Heart right ventricle (tissue), 16 donors: Measurements from ENCODE around the gene OR10H4. TPM values are rescaled to one million over a fixed set of nuclear protein-coding genes. Genes with fewer than 3 reads are reported as not detected.

Source experiments
- ATAC-seq, 8 donors: fragments of 200-7000 bp; cut with Tn5 transposase; one replicate each; pipeline ENCODE4 v1.9.1; 2020; ENCODE audit warnings: mild to moderate bottlenecking in 8 of 8, moderate library complexity in 8 of 8, moderate number of reproducible peaks in 1 of 8
- DNase-seq, 2 donors: peaks; one replicate each; pipeline ENCODE4 v3.0.0-alpha.2; 2020
- H3K27ac ChIP-seq, 10 donors: fragments of 200-600 bp; sonication (generic) in 2 of 10; one replicate each; pipeline versions ENCODE4 v1.5.0 to v1.8.0; 2020 to 2022; ENCODE audit warnings: mild to moderate bottlenecking in 3 of 10
- H3K27me3 ChIP-seq, 7 donors: fragments of 200-600 bp; one replicate each; pipeline ENCODE4 v1.8.0; 2021 to 2022; ENCODE audit warnings: mild to moderate bottlenecking in 2 of 7
- H3K36me3 ChIP-seq, 9 donors: fragments of 200-600 bp; sonication (generic) in 1 of 9; one replicate each; pipeline versions ENCODE4 v1.5.0 to v1.8.0; 2020 to 2022; ENCODE audit warnings: mild to moderate bottlenecking in 2 of 9
- H3K4me1 ChIP-seq, 9 donors: fragments of 200-600 bp; sonication (generic) in 1 of 9; one replicate each; pipeline versions ENCODE4 v1.5.0 to v1.8.0; 2020 to 2022; ENCODE audit warnings: mild to moderate bottlenecking in 4 of 9
- H3K4me3 ChIP-seq, 10 donors: fragments of 200-600 bp; sonication (generic) in 2 of 10; one replicate each; pipeline versions ENCODE4 v1.5.0 to v1.8.0; 2020 to 2022; ENCODE audit warnings: mild to moderate bottlenecking in 7 of 10, moderate library complexity in 2 of 10
- H3K9me3 ChIP-seq, 11 donors: fragments of 200-600 bp in 10 of 11; sonication (generic) in 2 of 11; one replicate each; pipeline versions ENCODE4 v1.5.0 to v1.8.0; 2013 to 2022; ENCODE audit warnings: mild to moderate bottlenecking in 2 of 11, control low read depth in 1 of 11, moderate library complexity in 1 of 11
- WGBS, 2 donors: extraction: QIAGEN DNeasy Blood & Tissue Kit; methylation state at CpG; one replicate each; pipeline ENCODE4 v1.1.7; 2013; ENCODE audit warnings: inconsistent platforms in 1 of 2; 5-methylcytosine and 5-hydroxymethylcytosine counted together
- intact Hi-C, 10 donors: fragments of 100-400 bp; cut with DNase I; formaldehyde crosslinking; loops; one replicate each; pipeline versions ENCODE4 v1.11.1 to v1.14.2; 2022
- polyA plus RNA-seq, 2 donors: library from polyadenylated mRNA; stranded (reverse); fragments of 200-250 nt; gene quantifications; one replicate each; pipeline ENCODE4 v1.2.3, GENCODE V29; 2013
- total RNA-seq, 10 donors: library from RNA; stranded (reverse); fragmentation: NEBNext Ultra II Directional in 3 of 10; extraction: Animal tissue kit (Norgen Biotek cat#: 25700) in 3 of 10; gene quantifications; one replicate each; pipeline versions ENCODE4 v1.2.1 to v1.2.4, GENCODE V29; 2021 to 2023
- TF ChIP-seq, protein P1 (sequence below), 9 donors: fragments of 200-600 bp; sonication (generic) in 2 of 9; IDR thresholded peaks; one replicate each; pipeline versions ENCODE4 v1.5.0 to v1.8.0; 2021 to 2022; ENCODE audit warnings: antibody characterized with exemption in 9 of 9, mild to moderate bottlenecking in 5 of 9, moderate library complexity in 1 of 9
- donor health status: Arrhythmogenic right ventricular cardiomyopathy.
- donor health status: ischemic (EF 13 %, LVEDD 7.1; RV severe dilation, severe dysfunction).
- donor health status: healthy with polysubstance abuse.
- donor health status: DM: no; HTN: yes; CAD: no.
- donor health status: DM: no; HTN: no; CAD: no.
- donor health status: ischemic (EF 25% LVEDD 6.9; RV normal size, moderate dysfunction).
- donor health status: ischemic (EF 25% LVEDD 5.7; RV mildly dilated, moderate dysfunction).
- donor health status: healthy.
- donor health status: DM: yes; HTN: yes; CAD: no.
- donor health status: Ischemic cardiomyopathy.
- donor health status: ischemic (EF 35%, LVEDD 5.7; RV mildly dilated, moderate dysfunction).
- donor health status: nonischemic (EF 11% LVEDD 7.7; RV severe dilation, severe dysfunction).
- donor health status: DM: yes; HTN: yes; CAD: no.
- donor health status: PGD.
- donor health status: ischemic (EF 29% LVEDD 5.4; RV normal size, mild dysfunction).
- donor health status: nonischemic (EF 23%, LVEDD 6.1; RV moderate dilation, normal function).

OR10H4 gene
- total and polyA plus RNA-seq, 12 donors: not detected

DNA sequence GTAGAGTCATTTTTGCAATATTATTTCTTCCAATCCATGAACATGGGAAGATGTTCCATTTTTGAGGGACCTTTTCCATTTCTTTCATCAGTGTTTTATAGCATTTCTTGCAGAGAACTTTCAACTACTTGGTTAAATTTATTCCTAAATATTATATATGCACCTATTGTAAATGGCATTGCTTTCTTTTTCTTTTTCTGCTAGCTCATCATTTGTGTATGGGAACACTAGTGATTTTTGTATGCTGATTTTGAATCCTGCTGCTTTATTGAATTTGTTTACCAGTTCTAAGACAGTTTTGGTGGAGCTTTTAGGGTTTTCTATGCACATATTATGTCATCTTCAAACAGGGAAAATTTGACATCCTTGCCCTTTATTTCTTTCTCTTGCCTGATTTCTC is 43.8 kb upstream of the OR10H4 start:
- intact Hi-C loops: no loop called here
- no peak for DNase-seq
- no peaks in the 10 kb centered on the region for H3K36me3 ChIP-seq
- H3K27me3 ChIP-seq: peaks cover 0 to 51% (median 28%) of the 10 kb centered on the region in 7 donors
- TF ChIP-seq, protein P1, sequence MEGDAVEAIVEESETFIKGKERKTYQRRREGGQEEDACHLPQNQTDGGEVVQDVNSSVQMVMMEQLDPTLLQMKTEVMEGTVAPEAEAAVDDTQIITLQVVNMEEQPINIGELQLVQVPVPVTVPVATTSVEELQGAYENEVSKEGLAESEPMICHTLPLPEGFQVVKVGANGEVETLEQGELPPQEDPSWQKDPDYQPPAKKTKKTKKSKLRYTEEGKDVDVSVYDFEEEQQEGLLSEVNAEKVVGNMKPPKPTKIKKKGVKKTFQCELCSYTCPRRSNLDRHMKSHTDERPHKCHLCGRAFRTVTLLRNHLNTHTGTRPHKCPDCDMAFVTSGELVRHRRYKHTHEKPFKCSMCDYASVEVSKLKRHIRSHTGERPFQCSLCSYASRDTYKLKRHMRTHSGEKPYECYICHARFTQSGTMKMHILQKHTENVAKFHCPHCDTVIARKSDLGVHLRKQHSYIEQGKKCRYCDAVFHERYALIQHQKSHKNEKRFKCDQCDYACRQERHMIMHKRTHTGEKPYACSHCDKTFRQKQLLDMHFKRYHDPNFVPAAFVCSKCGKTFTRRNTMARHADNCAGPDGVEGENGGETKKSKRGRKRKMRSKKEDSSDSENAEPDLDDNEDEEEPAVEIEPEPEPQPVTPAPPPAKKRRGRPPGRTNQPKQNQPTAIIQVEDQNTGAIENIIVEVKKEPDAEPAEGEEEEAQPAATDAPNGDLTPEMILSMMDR (IDR thresholded peaks at IDR 0.05): no peak
- no peak overlapping the region for H3K27ac ChIP-seq
- H3K4me3 ChIP-seq: no peak overlapping the region
- H3K4me1 ChIP-seq: no peaks in the 10 kb centered on the region
- H3K9me3 ChIP-seq: peaks cover 0 to 8% (median 0%) of the 10 kb centered on the region in 11 donors
- no peak for ATAC-seq

DNA sequence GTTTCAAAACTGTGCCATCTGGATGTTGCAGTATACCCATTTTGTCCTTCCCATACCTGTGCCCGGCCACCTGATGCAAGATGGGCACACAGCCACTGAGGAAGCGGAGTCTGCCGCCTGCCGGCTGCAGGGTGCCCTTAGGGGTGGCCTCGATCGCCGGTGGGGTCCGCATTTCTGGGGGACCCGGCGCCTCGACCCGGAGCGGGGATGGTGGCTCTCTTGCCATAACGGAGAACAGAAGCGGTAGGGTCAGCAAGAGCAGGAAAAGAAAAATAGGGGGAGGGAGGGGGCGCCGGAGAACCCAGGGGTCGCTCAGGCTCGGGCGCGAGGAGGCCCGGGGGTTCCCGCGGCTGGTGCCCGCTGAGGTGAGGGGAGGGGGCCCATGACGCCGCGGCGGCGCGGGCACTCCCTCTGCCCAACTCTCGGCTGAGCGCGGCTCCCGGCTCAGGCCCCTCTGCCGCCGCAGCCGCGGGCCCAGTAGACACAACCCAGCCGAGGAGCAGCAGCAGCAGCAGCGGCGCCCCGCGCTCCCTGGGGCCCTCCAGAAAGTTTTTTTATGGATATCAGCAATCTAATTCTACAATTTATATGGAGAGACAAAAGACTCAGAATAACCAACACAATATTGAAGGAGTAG is 37.1 kb upstream of the OR10H4 start:
- no peak for ATAC-seq
- intact Hi-C loops: no loop called here
- no peak overlapping the region for H3K27ac ChIP-seq
- no peak for DNase-seq
- WGBS, 2 donors: 3% methylated on average over 41 to 44 of the region's 44 CpGs
- H3K4me1 ChIP-seq: no peaks in the 10 kb centered on the region
- H3K4me3 ChIP-seq: no peak overlapping the region
- TF ChIP-seq, protein P1 (IDR thresholded peaks at IDR 0.05): no peak
- H3K36me3 ChIP-seq: no peaks in the 10 kb centered on the region
- peaks cover 0 to 93% (median 63%) of the 10 kb centered on the region in 7 donors for H3K27me3 ChIP-seq
- peaks cover 0 to 24% (median 4%) of the 10 kb centered on the region in 11 donors for H3K9me3 ChIP-seq

DNA sequence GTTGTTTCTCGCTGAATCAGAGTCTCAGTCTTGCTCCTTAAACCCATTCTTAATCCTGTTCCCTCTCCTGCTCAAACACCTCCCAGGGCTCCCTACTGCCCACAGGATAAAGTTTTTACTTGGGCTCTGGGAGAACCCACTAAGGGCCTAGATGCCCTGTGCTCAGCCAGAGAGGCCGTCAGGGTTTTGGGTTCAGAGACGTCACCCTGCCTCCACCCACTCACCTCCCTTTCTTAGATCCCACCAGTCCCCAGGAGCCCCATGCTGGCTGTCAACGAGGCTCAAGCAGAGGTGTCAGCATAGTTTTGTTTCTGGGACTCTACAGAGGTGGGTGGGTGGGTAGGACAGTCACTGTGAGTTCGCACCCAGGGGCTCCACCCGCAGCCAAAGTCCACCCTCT is 35.4 kb upstream of the OR10H4 start:
- no peaks in the 10 kb centered on the region for H3K4me1 ChIP-seq
- H3K9me3 ChIP-seq: peaks cover 0 to 25% (median 4%) of the 10 kb centered on the region in 11 donors
- no peak overlapping the region for H3K4me3 ChIP-seq
- ATAC-seq: no peak
- WGBS, 2 donors: 54 to 60% methylated on average over 6 of the region's 6 CpGs
- DNase-seq: no peak
- H3K27ac ChIP-seq: no peak overlapping the region
- H3K27me3 ChIP-seq: peaks cover 0 to 88% (median 57%) of the 10 kb centered on the region in 7 donors
- TF ChIP-seq, protein P1 (IDR thresholded peaks at IDR 0.05): no peak
- intact Hi-C loops: no loop called here
- H3K36me3 ChIP-seq: no peaks in the 10 kb centered on the region

DNA sequence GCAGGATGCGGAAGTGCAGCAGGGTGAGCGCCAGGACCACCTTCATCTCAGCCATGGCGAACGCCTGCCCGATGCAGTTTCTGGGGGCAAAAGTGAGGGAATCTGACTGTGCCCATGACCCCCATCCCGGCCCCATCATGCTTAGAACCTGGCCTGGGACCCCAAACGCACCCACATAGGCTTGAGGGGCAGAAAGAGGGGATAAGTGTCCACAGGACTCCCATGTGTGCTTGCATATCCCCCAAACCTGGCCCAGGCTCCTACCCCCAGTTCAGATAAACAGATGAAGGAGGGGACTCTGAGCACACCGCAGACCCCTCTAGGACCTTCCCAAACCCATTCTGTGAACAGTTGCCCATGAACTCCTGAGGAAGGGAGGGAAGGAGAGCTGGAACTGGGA is 35.0 kb upstream of the OR10H4 start:
- no peak overlapping the region for H3K4me3 ChIP-seq
- H3K27ac ChIP-seq: no peak overlapping the region
- TF ChIP-seq, protein P1 (IDR thresholded peaks at IDR 0.05): no peak
- intact Hi-C loops: no loop called here
- peaks cover 0 to 84% (median 53%) of the 10 kb centered on the region in 7 donors for H3K27me3 ChIP-seq
- H3K4me1 ChIP-seq: no peaks in the 10 kb centered on the region
- H3K36me3 ChIP-seq: no peaks in the 10 kb centered on the region
- 83 to 87% methylated on average over 8 of the region's 8 CpGs for WGBS, 2 donors
- ATAC-seq (no peak), DNase-seq (no peak)
- H3K9me3 ChIP-seq: peaks cover 0 to 25% (median 4%) of the 10 kb centered on the region in 11 donors
